Measurements from ENCODE around the gene LRRC55.

The LRRC55 gene

GRCh38 chr11:57237204-57237681 is 55.5 kb downstream of the LRRC55 start, which contains the start of gene APLNR:
Gene APLNR (minus strand): TSS chr11:57237250. CDS start chr11:57237004, 246 bp downstream.
- DNase-seq (ENCODE audit: low spot score), result no peak

GRCh38 chr11:57239348-57239747 is 57.6 kb downstream of the LRRC55 start:
- no peak for DNase-seq (ENCODE audit: low spot score)

GRCh38 chr11:57240007-57240406 is 58.3 kb downstream of the LRRC55 start:
- no peak for DNase-seq (ENCODE audit: low spot score)

GRCh38 chr11:57240757-57241156 is 59.0 kb downstream of the LRRC55 start:
- DNase-seq (ENCODE audit: low spot score), result no peak

Data from HuH-7 (cell line).